Choroid plexus epithelial cell (primary cell): ENCODE measurements around the gene BCL3.
A peak's percentile ranks its signal among the peaks of the same experiment; 100 is the strongest.

Experiments
- DNase-seq: peaks from one replicate; pipeline ENCODE4 v3.0.0-alpha.2; 2010; ENCODE audit warnings: low read depth
- H3K4me3 ChIP-seq: 2 replicates; pipeline ENCODE4 v1.5.1; 2011; ENCODE audit warnings: low read depth, mild to moderate bottlenecking, control low read depth, low read length, moderate library complexity
- TF ChIP-seq, protein P1 (sequence below): conservative IDR thresholded peaks from 2 replicates; pipeline ENCODE4 v1.5.1; 2011; ENCODE audit warnings: low read depth, mild to moderate bottlenecking, control low read depth, inconsistent platforms, low read length, moderate library complexity

BCL3 gene

DNA sequence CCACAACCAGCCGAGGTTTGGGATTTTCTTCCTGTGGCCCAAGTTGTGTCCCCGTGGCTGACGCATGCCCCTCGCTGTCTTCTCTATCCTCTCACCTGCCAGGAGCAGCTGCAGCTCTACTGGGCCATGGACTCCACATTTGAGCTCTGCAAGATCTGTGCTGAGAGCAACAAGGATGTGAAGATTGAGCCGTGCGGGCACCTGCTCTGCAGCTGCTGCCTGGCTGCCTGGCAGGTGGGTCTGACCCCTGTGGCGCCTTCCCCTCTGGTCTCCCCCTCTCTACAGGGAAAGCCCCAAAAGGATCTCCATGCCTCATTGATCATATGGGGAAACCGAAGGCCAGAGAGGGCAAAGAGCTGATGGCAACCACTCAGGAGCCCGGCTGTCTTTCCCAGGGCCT is 43.8 kb downstream of the BCL3 start:
- no peak for DNase-seq
- TF ChIP-seq, protein P1, sequence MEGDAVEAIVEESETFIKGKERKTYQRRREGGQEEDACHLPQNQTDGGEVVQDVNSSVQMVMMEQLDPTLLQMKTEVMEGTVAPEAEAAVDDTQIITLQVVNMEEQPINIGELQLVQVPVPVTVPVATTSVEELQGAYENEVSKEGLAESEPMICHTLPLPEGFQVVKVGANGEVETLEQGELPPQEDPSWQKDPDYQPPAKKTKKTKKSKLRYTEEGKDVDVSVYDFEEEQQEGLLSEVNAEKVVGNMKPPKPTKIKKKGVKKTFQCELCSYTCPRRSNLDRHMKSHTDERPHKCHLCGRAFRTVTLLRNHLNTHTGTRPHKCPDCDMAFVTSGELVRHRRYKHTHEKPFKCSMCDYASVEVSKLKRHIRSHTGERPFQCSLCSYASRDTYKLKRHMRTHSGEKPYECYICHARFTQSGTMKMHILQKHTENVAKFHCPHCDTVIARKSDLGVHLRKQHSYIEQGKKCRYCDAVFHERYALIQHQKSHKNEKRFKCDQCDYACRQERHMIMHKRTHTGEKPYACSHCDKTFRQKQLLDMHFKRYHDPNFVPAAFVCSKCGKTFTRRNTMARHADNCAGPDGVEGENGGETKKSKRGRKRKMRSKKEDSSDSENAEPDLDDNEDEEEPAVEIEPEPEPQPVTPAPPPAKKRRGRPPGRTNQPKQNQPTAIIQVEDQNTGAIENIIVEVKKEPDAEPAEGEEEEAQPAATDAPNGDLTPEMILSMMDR = no peak
- H3K4me3 ChIP-seq = no peak overlapping the region

DNA sequence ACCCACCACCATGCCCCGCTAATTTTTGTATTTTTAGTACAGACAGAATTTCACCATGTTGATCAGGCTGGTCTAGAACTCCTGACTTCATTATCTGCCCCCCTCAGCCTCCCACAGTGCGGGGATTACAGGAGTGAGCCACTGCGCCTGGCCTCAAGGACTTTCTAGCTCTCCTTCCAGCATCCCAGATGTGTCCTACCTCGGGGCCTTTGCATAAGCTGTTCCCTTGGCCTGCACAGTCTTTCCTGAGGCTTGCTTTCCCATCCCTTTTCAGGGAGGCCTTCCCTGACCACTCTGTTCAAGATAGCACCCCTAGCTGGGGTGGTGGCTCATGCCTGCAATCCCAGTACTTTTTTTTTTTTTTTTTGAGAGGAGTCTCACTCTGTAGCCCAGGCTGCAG is 46.1 kb downstream of the BCL3 start:
- DNase-seq = no peak
- H3K4me3 ChIP-seq = no peak overlapping the region
- TF ChIP-seq, protein P1 = no peak

GRCh38 chr19:44795398-44795987 is 47.0 kb downstream of the BCL3 start:
- H3K4me3 ChIP-seq = no peak overlapping the region
- TF ChIP-seq, protein P1 = no peak
- DNase-seq = no peak

DNA sequence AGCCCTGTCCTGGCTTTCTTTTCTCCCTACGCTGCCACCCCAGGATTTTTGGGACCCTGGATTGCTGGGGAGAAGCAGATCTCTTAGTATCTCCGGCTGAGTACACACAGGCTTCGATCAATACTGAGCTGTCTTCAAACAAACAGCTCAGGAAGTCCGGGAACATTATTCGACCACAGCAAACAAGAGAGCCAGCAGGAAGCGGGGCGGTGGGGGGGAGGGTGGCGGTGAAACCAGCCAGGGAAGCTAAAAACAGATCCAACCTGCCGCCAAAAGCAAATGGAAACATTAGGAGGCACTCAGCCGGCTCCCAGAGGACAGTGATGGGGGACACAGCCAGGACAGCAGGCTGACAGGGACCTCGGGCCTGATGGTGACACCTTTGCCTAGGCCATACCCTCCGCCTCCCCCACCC is 48.2 kb downstream of the BCL3 start:
- DNase-seq = peak; percentile 61
- no peak overlapping the region for H3K4me3 ChIP-seq
- TF ChIP-seq, protein P1 = no peak

- TF ChIP-seq, protein P1 = no peak
- DNase-seq = no peak
- H3K4me3 ChIP-seq = no peak overlapping the region
Observed at GRCh38 chr19:44799627-44800346, 51.3 kb downstream of the BCL3 start.

DNA sequence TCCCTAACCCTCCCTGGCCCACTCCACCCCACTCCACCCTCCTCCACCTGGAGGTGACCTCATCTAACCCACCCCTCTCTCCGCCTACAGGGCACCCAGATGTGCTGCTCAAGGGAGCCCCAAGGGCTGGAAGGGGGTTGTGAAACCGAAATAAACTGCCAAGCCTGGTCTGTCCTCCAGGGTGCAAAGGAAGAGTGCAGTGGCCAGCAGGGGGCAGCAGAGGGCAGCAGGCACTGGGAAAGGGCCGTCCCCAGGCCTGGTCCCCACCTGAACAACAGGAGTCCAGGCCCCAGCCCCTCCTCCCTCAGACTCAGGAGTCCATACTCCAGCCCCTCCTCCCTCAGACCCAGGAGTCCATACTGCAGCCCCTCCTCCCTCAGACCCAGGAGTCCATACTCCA is 52.0 kb downstream of the BCL3 start:
- H3K4me3 ChIP-seq = no peak overlapping the region
- TF ChIP-seq, protein P1 = peak; percentile 96
- peak; percentile 79 for DNase-seq
